ENCODE measurements around the gene GPC1. TPM values are rescaled to one million over a fixed set of nuclear protein-coding genes. Genes with fewer than 3 reads are reported as not detected.

Gene GPC1
- total RNA-seq, 2 donors from 2014 or later: 37.8 to 69.7 TPM

GRCh38 chr2:240437551-240437860 is 2.0 kb downstream of the GPC1 start:
- 88% methylated on average over 2 of the region's 2 CpGs; no CpG with 5 or more reads in 1 of the 2 experiments for WGBS, 2 experiments (ENCODE audit: insufficient coverage in 1 of 2, insufficient read length in 1 of 2)
- peaks cover 14% of the 10 kb centered on the region for H3K27me3 ChIP-seq (ENCODE audit: control insufficient read depth, insufficient read depth, low read length, poor library complexity, severe bottlenecking)
- Mint-ChIP-seq H3K27ac (no peak overlapping the region), H3K36me3 (ENCODE audit: low read depth) (peaks cover 2% of the 10 kb centered on the region), H3K4me3 (peak overlapping the region; percentile 80), H3K27me3 (ENCODE audit: insufficient read depth) (peaks cover 34% of the 10 kb centered on the region), H3K9me3 (no peaks in the 10 kb centered on the region), H3K4me1 (no peaks in the 10 kb centered on the region)
- no peak overlapping the region for H3K4me3 ChIP-seq (ENCODE audit: low read length)
- TF ChIP-seq CTCF (conservative IDR thresholded peaks at IDR 0.05): no peak
- H3K4me1 ChIP-seq (ENCODE audit: control insufficient read depth, insufficient read depth, low read length): no peaks in the 10 kb centered on the region
- H3K9me3 ChIP-seq (ENCODE audit: control insufficient read depth, low read length): no peaks in the 10 kb centered on the region
- H3K27ac ChIP-seq (ENCODE audit: low read depth, low read length): no peak overlapping the region
- DNase-seq: no peak
- H3K36me3 ChIP-seq (ENCODE audit: control insufficient read depth, insufficient read depth, low read length): no peaks in the 10 kb centered on the region
- no peak overlapping the region for H3K9ac ChIP-seq (ENCODE audit: extremely low read depth, low read length, poor library complexity, severe bottlenecking)

GRCh38 chr2:240437861-240438809 is 2.7 kb downstream of the GPC1 start:
- no peak overlapping the region for H3K27ac Mint-ChIP-seq
- H3K9me3 ChIP-seq (ENCODE audit: control insufficient read depth, low read length): no peaks in the 10 kb centered on the region
- peaks cover 28% of the 10 kb centered on the region for H3K27me3 Mint-ChIP-seq (ENCODE audit: insufficient read depth)
- H3K4me1 Mint-ChIP-seq: no peaks in the 10 kb centered on the region
- WGBS, 2 experiments (ENCODE audit: insufficient coverage in 1 of 2, insufficient read length in 1 of 2): 36 to 55% methylated on average over 7 to 24 of the region's 24 CpGs
- H3K4me3 ChIP-seq (ENCODE audit: low read length): no peak overlapping the region
- no peaks in the 10 kb centered on the region for H3K9me3 Mint-ChIP-seq
- peaks cover 2% of the 10 kb centered on the region for H3K36me3 Mint-ChIP-seq (ENCODE audit: low read depth)
- H3K36me3 ChIP-seq (ENCODE audit: control insufficient read depth, insufficient read depth, low read length): no peaks in the 10 kb centered on the region
- H3K9ac ChIP-seq (ENCODE audit: extremely low read depth, low read length, poor library complexity, severe bottlenecking): no peak overlapping the region
- H3K4me1 ChIP-seq (ENCODE audit: control insufficient read depth, insufficient read depth, low read length): no peaks in the 10 kb centered on the region
- peaks cover 14% of the 10 kb centered on the region for H3K27me3 ChIP-seq (ENCODE audit: control insufficient read depth, insufficient read depth, low read length, poor library complexity, severe bottlenecking)
- no peak overlapping the region for H3K27ac ChIP-seq (ENCODE audit: low read depth, low read length)
- peak; percentile 97 for TF ChIP-seq CTCF (conservative IDR thresholded peaks at IDR 0.05)
- peak overlapping the region; percentile 80 for H3K4me3 Mint-ChIP-seq
- DNase-seq: peak; percentile 92

- 91 to 93% methylated on average over 13 to 25 of the region's 25 CpGs for WGBS, 2 experiments (ENCODE audit: insufficient coverage in 1 of 2, insufficient read length in 1 of 2)
- no peaks in the 10 kb centered on the region for H3K9me3 Mint-ChIP-seq
- Histone ChIP-seq H3K9me3 (ENCODE audit: control insufficient read depth, low read length) (no peaks in the 10 kb centered on the region), H3K4me1 (ENCODE audit: control insufficient read depth, insufficient read depth, low read length) (no peaks in the 10 kb centered on the region), H3K36me3 (ENCODE audit: control insufficient read depth, insufficient read depth, low read length) (no peaks in the 10 kb centered on the region), H3K4me3 (ENCODE audit: low read length) (no peak overlapping the region), H3K27me3 (ENCODE audit: control insufficient read depth, insufficient read depth, low read length, poor library complexity, severe bottlenecking) (peaks cover 14% of the 10 kb centered on the region), H3K27ac (ENCODE audit: low read depth, low read length) (no peak overlapping the region), H3K9ac (ENCODE audit: extremely low read depth, low read length, poor library complexity, severe bottlenecking) (no peak overlapping the region)
- H3K4me3 Mint-ChIP-seq: no peak overlapping the region
- H3K27ac Mint-ChIP-seq: no peak overlapping the region
- DNase-seq: peak; percentile 24
- no peak for TF ChIP-seq CTCF (conservative IDR thresholded peaks at IDR 0.05)
- H3K4me1 Mint-ChIP-seq: no peaks in the 10 kb centered on the region
- peaks cover 21% of the 10 kb centered on the region for H3K27me3 Mint-ChIP-seq (ENCODE audit: insufficient read depth)
- H3K36me3 Mint-ChIP-seq (ENCODE audit: low read depth): peaks cover 2% of the 10 kb centered on the region
Measured at GRCh38 chr2:240438810-240439697, 3.6 kb downstream of the GPC1 start.

All from endodermal cell (in vitro differentiated cells).